Astrocyte (in vitro differentiated cells and primary cell): Measurements from ENCODE around the gene GRIK1. TPM values are rescaled to one million over a fixed set of nuclear protein-coding genes. Genes with fewer than 3 reads are reported as not detected.

Source experiments
- DNase-seq: peaks from one replicate; pipeline ENCODE4 v3.0.0-alpha.2; 2010; ENCODE audit warnings: low read depth
- FAIRE-seq: peaks from 2 replicates; lab custom pipeline; 2011; peaks lifted over from hg19 to GRCh38; lab: Jason Lieb, UNC
- H2AFZ ChIP-seq: 2 replicates; pipeline ENCODE4 v1.6.0; 2012; ENCODE audit warnings: low read depth, low read length, inconsistent platforms
- H3K27ac ChIP-seq: 2 replicates; pipeline ENCODE4 v1.5.1; 2011; ENCODE audit warnings: low read depth, low read length, inconsistent platforms
- H3K27me3 ChIP-seq: 2 replicates; pipeline ENCODE4 v1.6.0; 2011; ENCODE audit warnings: low read length, inconsistent platforms; ENCODE audit not compliant: insufficient read depth
- H3K36me3 ChIP-seq: 2 replicates; pipeline ENCODE4 v1.5.1; 2011; ENCODE audit warnings: low read length, inconsistent platforms; ENCODE audit not compliant: insufficient read depth
- H3K4me1 ChIP-seq: 2 replicates; pipeline ENCODE4 v1.5.1; 2011; ENCODE audit warnings: low read length, inconsistent platforms; ENCODE audit not compliant: insufficient read depth
- H3K4me2 ChIP-seq: 2 replicates; pipeline ENCODE4 v1.6.0; 2012; ENCODE audit warnings: low read length, inconsistent platforms
- H3K4me3 ChIP-seq: 2 replicates; pipeline ENCODE4 v1.5.1; 2011; ENCODE audit warnings: low read depth, mild to moderate bottlenecking, low read length, inconsistent platforms; ENCODE audit not compliant: insufficient read depth
- H3K79me2 ChIP-seq: 2 replicates; pipeline ENCODE4 v1.6.0; 2012; ENCODE audit warnings: mild to moderate bottlenecking, low read length, inconsistent platforms; ENCODE audit not compliant: insufficient read depth
- H3K9ac ChIP-seq: 2 replicates; pipeline ENCODE4 v1.6.0; 2012; ENCODE audit warnings: mild to moderate bottlenecking, low read length, inconsistent platforms
- H3K9me3 ChIP-seq: 2 replicates; pipeline ENCODE4 v1.5.1; 2012; ENCODE audit warnings: low read depth, mild to moderate bottlenecking, low read length, inconsistent platforms; ENCODE audit not compliant: insufficient read depth
- H4K20me1 ChIP-seq: 2 replicates; pipeline ENCODE4 v1.6.0; 2012; ENCODE audit warnings: low read length, inconsistent platforms; ENCODE audit not compliant: insufficient read depth
- H3K27ac Mint-ChIP-seq: one replicate; pipeline ENCODE4 v1.8.0; 2021; ENCODE audit warnings: mild to moderate bottlenecking, mixed read lengths; ENCODE audit not compliant: unreplicated experiment
- H3K27me3 Mint-ChIP-seq: one replicate; pipeline ENCODE4 v1.8.0; 2021; ENCODE audit warnings: low read depth, mixed read lengths; ENCODE audit not compliant: unreplicated experiment
- H3K36me3 Mint-ChIP-seq: one replicate; pipeline ENCODE4 v1.8.0; 2021; ENCODE audit warnings: low read depth, mixed read lengths; ENCODE audit not compliant: unreplicated experiment
- H3K4me1 Mint-ChIP-seq: one replicate; pipeline ENCODE4 v1.8.0; 2021; ENCODE audit warnings: low read depth, mixed read lengths; ENCODE audit not compliant: unreplicated experiment
- H3K4me3 Mint-ChIP-seq: one replicate; pipeline ENCODE4 v1.8.0; 2021; ENCODE audit warnings: mild to moderate bottlenecking, moderate library complexity, mixed read lengths; ENCODE audit not compliant: unreplicated experiment
- H3K9me3 Mint-ChIP-seq: one replicate; pipeline ENCODE4 v1.8.0; 2021; ENCODE audit warnings: mild to moderate bottlenecking, mixed read lengths; ENCODE audit not compliant: unreplicated experiment
- CTCF ChIP-seq: IDR thresholded peaks from 2 replicates; pipeline ENCODE4 v1.5.1; 2011; ENCODE audit warnings: low read depth, mild to moderate bottlenecking, inconsistent platforms, low read length, moderate library complexity; ENCODE audit not compliant: insufficient read depth
- EZH2 ChIP-seq: IDR thresholded peaks from 2 replicates; pipeline ENCODE4 v1.6.1; 2012; ENCODE audit warnings: mild to moderate bottlenecking, low read length, inconsistent platforms; ENCODE audit not compliant: insufficient read depth
- total RNA-seq: library from RNA; stranded (reverse); gene quantifications from 2 replicates; pipeline ENCODE4 v1.2.1, GENCODE V29; 2021

GRIK1 gene
- total RNA-seq, 1 donor from 2014 or later = not detected

GRCh38 chr21:29832217-29832616 is 107.6 kb downstream of the GRIK1 start:
- H2AFZ ChIP-seq = no peak overlapping the region
- no peak for DNase-seq
- Mint-ChIP-seq H3K9me3 (peaks cover 5% of the 10 kb centered on the region), H3K4me1 (peaks cover 3% of the 10 kb centered on the region), H3K36me3 (no peaks in the 10 kb centered on the region), H3K4me3 (no peak overlapping the region), H3K27ac (no peak overlapping the region), H3K27me3 (no peaks in the 10 kb centered on the region)
- no peak overlapping the region for H3K9ac ChIP-seq
- H3K4me3 ChIP-seq = no peak overlapping the region
- H3K27ac ChIP-seq = no peak overlapping the region
- H3K79me2 ChIP-seq = no peaks in the 10 kb centered on the region
- H3K4me2 ChIP-seq = no peak overlapping the region
- H3K27me3 ChIP-seq = no peaks in the 10 kb centered on the region
- no peaks in the 10 kb centered on the region for H3K36me3 ChIP-seq
- H4K20me1 ChIP-seq = no peaks in the 10 kb centered on the region
- TF ChIP-seq CTCF = no peak
- TF ChIP-seq EZH2 = no peak
- no peak for FAIRE-seq
- no peaks in the 10 kb centered on the region for H3K9me3 ChIP-seq
- no peaks in the 10 kb centered on the region for H3K4me1 ChIP-seq

GRCh38 chr21:29829564-29830275 is 110.1 kb downstream of the GRIK1 start:
- no peak overlapping the region for H3K27ac ChIP-seq
- Mint-ChIP-seq H3K4me1 (peaks cover 3% of the 10 kb centered on the region), H3K36me3 (no peaks in the 10 kb centered on the region), H3K27ac (no peak overlapping the region), H3K27me3 (no peaks in the 10 kb centered on the region), H3K4me3 (no peak overlapping the region), H3K9me3 (peaks cover 5% of the 10 kb centered on the region)
- TF ChIP-seq EZH2 = no peak
- no peak for TF ChIP-seq CTCF
- H3K4me2 ChIP-seq = no peak overlapping the region
- no peak for FAIRE-seq
- no peaks in the 10 kb centered on the region for H3K36me3 ChIP-seq
- H3K4me3 ChIP-seq = no peak overlapping the region
- peak; percentile 22 for DNase-seq
- H3K79me2 ChIP-seq = no peaks in the 10 kb centered on the region
- no peaks in the 10 kb centered on the region for H3K27me3 ChIP-seq
- H4K20me1 ChIP-seq = no peaks in the 10 kb centered on the region
- no peaks in the 10 kb centered on the region for H3K9me3 ChIP-seq
- no peak overlapping the region for H3K9ac ChIP-seq
- H2AFZ ChIP-seq = no peak overlapping the region
- no peaks in the 10 kb centered on the region for H3K4me1 ChIP-seq

- Histone ChIP-seq H3K4me1 (no peaks in the 10 kb centered on the region), H3K36me3 (no peaks in the 10 kb centered on the region), H3K4me2 (no peak overlapping the region), H3K27me3 (no peaks in the 10 kb centered on the region), H2AFZ (no peak overlapping the region), H3K4me3 (no peak overlapping the region), H3K79me2 (no peaks in the 10 kb centered on the region), H4K20me1 (no peaks in the 10 kb centered on the region), H3K9me3 (no peaks in the 10 kb centered on the region), H3K9ac (no peak overlapping the region), H3K27ac (no peak overlapping the region)
- Mint-ChIP-seq H3K36me3 (no peaks in the 10 kb centered on the region), H3K27me3 (no peaks in the 10 kb centered on the region), H3K9me3 (peaks cover 3% of the 10 kb centered on the region), H3K27ac (no peak overlapping the region), H3K4me1 (peaks cover 3% of the 10 kb centered on the region), H3K4me3 (no peak overlapping the region)
- DNase-seq = no peak
- TF ChIP-seq EZH2 = no peak
- TF ChIP-seq CTCF = no peak
- no peak for FAIRE-seq
Measured at GRCh38 chr21:29827647-29828046, 112.1 kb downstream of the GRIK1 start.
